Calu3 (cell line): ENCODE data around the gene KCNJ2. TPM values are rescaled to one million over a fixed set of nuclear protein-coding genes. Genes with fewer than 3 reads are reported as not detected.
A peak's percentile ranks its signal among the peaks of the same experiment; 100 is the strongest.

Experiments
- Bru-seq: library from RNA; stranded (reverse); fragments of 400-500 nt; gene quantifications from one replicate; lab custom pipeline; 2021; lab: Mats Ljungman, UMichigan
- BruChase-seq, 2 experiments: library from RNA; stranded (reverse); fragments of 400-500 nt; gene quantifications; one replicate each; lab custom pipeline; 2021; lab: Mats Ljungman, UMichigan
- BruUV-seq: library from RNA; stranded (reverse); fragments of 400-500 nt; replicated peaks from 2 replicates; lab custom pipeline; 2021; lab: Mats Ljungman, UMichigan
- CTCF ChIA-PET: fragments of 300-600 bp; sonication (Branson Sonifier 250); formaldehyde crosslinking; loops from one replicate; lab custom pipeline; 2022; ENCODE audit warnings: antibody characterized with exemption; lab: Charles Lee
- DNase-seq: peaks from one replicate; pipeline ENCODE4 v3.0.0; 2022
- H3K27ac Mint-ChIP-seq: one replicate; pipeline ENCODE4 v1.8.0; 2022; ENCODE audit warnings: mixed read lengths; ENCODE audit not compliant: unreplicated experiment
- H3K27me3 Mint-ChIP-seq: one replicate; pipeline ENCODE4 v1.8.0; 2022; ENCODE audit warnings: mixed read lengths; ENCODE audit not compliant: unreplicated experiment
- H3K36me3 Mint-ChIP-seq: one replicate; pipeline ENCODE4 v1.8.0; 2022; ENCODE audit warnings: mild to moderate bottlenecking, moderate library complexity, mixed read lengths; ENCODE audit not compliant: insufficient read depth, unreplicated experiment
- H3K4me1 Mint-ChIP-seq: one replicate; pipeline ENCODE4 v1.8.0; 2022; ENCODE audit warnings: mild to moderate bottlenecking, low read depth, mixed read lengths; ENCODE audit not compliant: unreplicated experiment
- H3K4me3 Mint-ChIP-seq: one replicate; pipeline ENCODE4 v1.8.0; 2022; ENCODE audit warnings: mild to moderate bottlenecking, low read depth, moderate library complexity, mixed read lengths; ENCODE audit not compliant: unreplicated experiment
- H3K9me3 Mint-ChIP-seq: one replicate; pipeline ENCODE4 v1.8.0; 2022; ENCODE audit warnings: low read depth, mixed read lengths; ENCODE audit not compliant: unreplicated experiment
- CTCF ChIP-seq: fragments of 200-600 bp; IDR thresholded peaks from one replicate; pipeline ENCODE4 v1.8.0; 2022; ENCODE audit warnings: antibody characterized with exemption; ENCODE audit not compliant: unreplicated experiment
- intact Hi-C: fragments of 100-400 bp; cut with micrococcal nuclease; formaldehyde crosslinking; loops from one replicate; pipeline ENCODE4 v1.10.0; 2022; ENCODE audit not compliant: unreplicated experiment
- long read RNA-seq: library from polyadenylated mRNA; stranded (forward); transcript quantifications from one replicate; pipeline ENCODE4 v2.0.0, GENCODE V29; 2022
- total RNA-seq: library from RNA; stranded (reverse); gene quantifications from 2 replicates; pipeline ENCODE4 v1.2.3, GENCODE V29; 2022

The KCNJ2 gene
- total RNA-seq = not detected in 2 replicates
- not detected for Bru-seq, nascent RNA
- percentile 7 among the genes with signal in this experiment for BruChase-seq, experiment 1, labeled RNA remaining after a 6-hour chase
- BruChase-seq, experiment 2, labeled RNA remaining after a 2-hour chase = not detected
- long read RNA-seq = 0 reads

GRCh38 chr17:70168977-70169708 is at the start of gene KCNJ2:
TSS of gene KCNJ2 (plus strand) at chr17:70169532. CDS start at chr17:70175040, 5,508 bp downstream.
- peaks cover 12% of the 10 kb centered on the region for H3K36me3 Mint-ChIP-seq
- H3K4me1 Mint-ChIP-seq = peaks cover 18% of the 10 kb centered on the region
- no TSS peak for BruUV-seq
- no peak within 1 kb of the TSS for H3K27ac Mint-ChIP-seq
- peak within 1 kb of the TSS; percentile 67 for H3K4me3 Mint-ChIP-seq
- peak; percentile 83 for DNase-seq
- TF ChIP-seq CTCF = no peak
- H3K27me3 Mint-ChIP-seq = peaks cover 70% of the 10 kb centered on the region
- CTCF ChIA-PET = interaction anchor here (0.6 kb wide), 2 partner anchors 9 to 600 kb away, joined by 4 read pairs; no protein-coding TSS in a partner anchor
- intact Hi-C loops = loop anchor here (10.0 kb wide), 1 partner anchor 456 kb away; no protein-coding TSS in a partner anchor
- H3K9me3 Mint-ChIP-seq = no peaks in the 10 kb centered on the region

- no peak for DNase-seq
- CTCF ChIA-PET = no interaction called here
- no peaks in the 10 kb centered on the region for H3K36me3 Mint-ChIP-seq
- H3K4me1 Mint-ChIP-seq = no peaks in the 10 kb centered on the region
- no peaks in the 10 kb centered on the region for H3K27me3 Mint-ChIP-seq
- no peak overlapping the region for H3K4me3 Mint-ChIP-seq
- no peak for TF ChIP-seq CTCF
- H3K27ac Mint-ChIP-seq = no peak overlapping the region
- peaks cover 13% of the 10 kb centered on the region for H3K9me3 Mint-ChIP-seq
- no TSS peak for BruUV-seq
- intact Hi-C loops = no loop called here
Observed at GRCh38 chr17:70119545-70119944, 49.8 kb upstream of the KCNJ2 start.

GRCh38 chr17:70119983-70120382 is 49.3 kb upstream of the KCNJ2 start:
- DNase-seq = no peak
- Mint-ChIP-seq H3K4me1 (no peaks in the 10 kb centered on the region), H3K9me3 (peaks cover 13% of the 10 kb centered on the region), H3K36me3 (no peaks in the 10 kb centered on the region), H3K27me3 (no peaks in the 10 kb centered on the region), H3K27ac (no peak overlapping the region), H3K4me3 (no peak overlapping the region)
- CTCF ChIA-PET = no interaction called here
- intact Hi-C loops = no loop called here
- no peak for TF ChIP-seq CTCF
- no TSS peak for BruUV-seq

GRCh38 chr17:70120425-70120824 is 48.9 kb upstream of the KCNJ2 start:
- no TSS peak for BruUV-seq
- CTCF ChIA-PET = no interaction called here
- no peaks in the 10 kb centered on the region for H3K27me3 Mint-ChIP-seq

More at GRCh38 chr17:70120425-70120824, 48.9 kb upstream of the KCNJ2 start:
- no peak for DNase-seq
- Mint-ChIP-seq H3K4me3 (no peak overlapping the region), H3K27ac (no peak overlapping the region), H3K36me3 (no peaks in the 10 kb centered on the region), H3K9me3 (peaks cover 13% of the 10 kb centered on the region), H3K4me1 (no peaks in the 10 kb centered on the region)
- TF ChIP-seq CTCF = no peak
- intact Hi-C loops = no loop called here
